Transverse colon (tissue), 4 donors: ENCODE data around the gene KCNJ11.

ENCODE experiments used
- CTCF ChIP-seq, 5 experiments: fragments of 200-600 bp in 3 of 5; fragments of 450-650 bp in 2 of 5; sonication (generic) in 3 of 5; IDR thresholded peaks; 1 replicate in 2 of 5; 2 replicates in 3 of 5; pipeline ENCODE4 v1.5.1; 2016 to 2017; ENCODE audit warnings: antibody characterized with exemption in 5 of 5, inconsistent platforms in 3 of 5, mild to moderate bottlenecking in 2 of 5, moderate library complexity in 1 of 5
- POLR2A ChIP-seq: fragments of 450-650 bp; IDR thresholded peaks from one replicate; pipeline ENCODE4 v1.6.1; 2016; ENCODE audit warnings: antibody characterized with exemption, mild to moderate bottlenecking, moderate library complexity
- POLR2AphosphoS5 ChIP-seq, 3 donors: sonication (generic); formaldehyde crosslinking; IDR thresholded peaks; one replicate each; pipeline ENCODE4 v1.6.1; 2016; ENCODE audit warnings: antibody characterized with exemption in 3 of 3

DNA sequence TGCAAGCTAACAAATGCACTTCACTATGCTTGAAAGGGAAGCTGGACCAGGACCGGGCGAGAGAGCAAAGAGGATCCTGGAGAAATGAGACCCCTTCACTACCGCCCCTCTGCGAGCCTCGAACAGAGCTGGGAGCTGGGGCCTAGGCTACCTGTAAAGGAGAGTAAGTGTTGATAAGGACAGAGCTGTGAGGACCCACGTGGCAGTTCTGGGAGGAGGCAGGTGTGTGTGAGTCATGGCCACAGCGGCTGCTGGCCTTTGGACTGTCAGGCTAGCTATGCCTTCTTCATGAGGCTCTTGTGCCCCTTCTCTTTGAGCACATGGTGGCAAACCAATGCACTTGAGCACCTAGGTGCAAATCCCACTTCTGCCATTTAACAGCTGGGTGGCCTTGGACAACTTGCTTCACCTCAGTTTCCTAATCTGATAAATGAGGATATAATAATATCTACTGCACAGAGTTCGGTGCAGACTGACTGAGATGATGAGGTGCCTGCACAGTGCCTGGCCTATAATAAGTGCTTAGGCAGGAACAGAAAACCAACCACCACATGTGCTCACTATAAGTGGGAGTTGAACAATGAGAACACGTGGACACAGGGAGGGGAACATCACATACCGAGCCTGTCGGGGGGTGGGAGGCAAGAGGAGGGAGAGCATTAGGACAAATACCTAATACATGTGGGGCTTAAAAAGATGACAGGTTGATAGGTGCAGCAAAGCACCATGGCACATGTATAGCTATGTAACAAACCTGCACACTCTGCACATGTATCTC lies 35.3 kb upstream of the KCNJ11 start:
- TF ChIP-seq POLR2AphosphoS5 (IDR thresholded peaks at IDR 0.05) (no peak), CTCF (IDR thresholded peaks at IDR 0.05) (no peak), POLR2A (no peak)
